Testis (tissue), 3 donors: ENCODE data around the gene FKBP1B. TPM values are rescaled to one million over a fixed set of nuclear protein-coding genes. Genes with fewer than 3 reads are reported as not detected.
"Not testable (repeated sequence)": the region's sequence is repeated elsewhere in the genome, so short reads cannot be mapped to it uniquely, and the experiment has no call there.

Source experiments
- DNase-seq: peaks from one replicate; pipeline ENCODE4 v3.0.0-alpha.2; 2019
- H3K27ac ChIP-seq, 2 donors: fragments of 200-600 bp; sonication (generic); one replicate each; pipeline ENCODE4 v1.5.1; 2019
- H3K27me3 ChIP-seq: fragments of 200-600 bp; sonication (generic); one replicate; pipeline ENCODE4 v1.5.1; 2019
- H3K36me3 ChIP-seq: fragments of 200-600 bp; sonication (generic); one replicate; pipeline ENCODE4 v1.5.1; 2017; ENCODE audit warnings: low read depth; ENCODE audit errors: missing control alignments
- H3K4me1 ChIP-seq: fragments of 200-600 bp; sonication (generic); one replicate; pipeline ENCODE4 v1.5.1; 2019
- H3K4me3 ChIP-seq, 2 donors: fragments of 200-600 bp; sonication (generic); one replicate each; pipeline ENCODE4 v1.5.1; 2017 to 2019
- H3K9me3 ChIP-seq: fragments of 200-600 bp; sonication (generic); one replicate; pipeline ENCODE4 v1.5.1; 2017
- CTCF ChIP-seq, 3 experiments: fragments of 450-650 bp in 2 of 3; fragments of 200-600 bp in 1 of 3; sonication (generic) in 1 of 3; IDR thresholded peaks; one replicate each; pipeline ENCODE4 v1.5.1; 2016 to 2019; ENCODE audit warnings: antibody characterized with exemption in 3 of 3, mild to moderate bottlenecking in 2 of 3, moderate library complexity in 1 of 3
- POLR2A ChIP-seq: fragments of 450-650 bp; IDR thresholded peaks from one replicate; pipeline ENCODE4 v1.6.1; 2017; ENCODE audit warnings: antibody characterized with exemption, mild to moderate bottlenecking, moderate library complexity
- WGBS, 2 donors: methylation state at CpG; one replicate each; pipeline ENCODE4 v1.1.5; 2018; 5-methylcytosine and 5-hydroxymethylcytosine counted together
- intact Hi-C: fragments of 100-400 bp; cut with DNase I; formaldehyde crosslinking; loops from one replicate; pipeline ENCODE4 v1.15.1; 2023; ENCODE audit warnings: low total_unique reads
- polyA plus RNA-seq: library from polyadenylated mRNA; stranded (reverse); fragments of 350-450 nt; fragmentation: Illumina TruSeq; extraction: RNeasy Lipid Tissue Mini Kit (QIAGEN cat#74804); gene quantifications from one replicate; pipeline ENCODE4 v1.2.3, GENCODE V29; 2014; ENCODE audit warnings: low read depth, low replicate concordance; ENCODE audit not compliant: insufficient read depth
- total RNA-seq, 2 donors: library from RNA; depleted of rRNA; stranded (reverse); fragments of >200 nt; gene quantifications; one replicate each; pipeline ENCODE4 v1.2.3, GENCODE V29; 2016

The FKBP1B gene
- total and polyA plus RNA-seq, 3 donors from 2014 or later, result 2.7 to 3.6 (median 3.0) TPM

- 87 to 88% methylated on average over 3 of the region's 3 CpGs for WGBS, 2 donors
- H3K9me3 ChIP-seq, result no peaks in the 10 kb centered on the region
- H3K27me3 ChIP-seq, result no peaks in the 10 kb centered on the region
Measured at GRCh38 chr2:24087032-24087431, 37.5 kb downstream of the FKBP1B start.

GRCh38 chr2:24088821-24089359 is 39.3 kb downstream of the FKBP1B start:
- H3K4me1 ChIP-seq, result peaks cover 7% of the 10 kb centered on the region
- 74 to 76% methylated on average over 2 of the region's 2 CpGs for WGBS, 2 donors
- no peak overlapping the region for H3K4me3 ChIP-seq
- H3K9me3 ChIP-seq, result no peaks in the 10 kb centered on the region
- H3K36me3 ChIP-seq, result no peaks in the 10 kb centered on the region
- no peaks in the 10 kb centered on the region for H3K27me3 ChIP-seq
- H3K27ac ChIP-seq, result no peak overlapping the region
- no peak for DNase-seq
- intact Hi-C loops, result no loop called here
- TF ChIP-seq CTCF (IDR thresholded peaks at IDR 0.05) (no peak), POLR2A (no peak)

More at GRCh38 chr2:24087032-24087431, 37.5 kb downstream of the FKBP1B start:
- Histone ChIP-seq H3K36me3 (no peaks in the 10 kb centered on the region), H3K4me3 (no peak overlapping the region), H3K27ac (no peak overlapping the region), H3K4me1 (peaks cover 10% of the 10 kb centered on the region)
- intact Hi-C loops, result no loop called here
- no peak for TF ChIP-seq CTCF (IDR thresholded peaks at IDR 0.05)
- DNase-seq, result no peak

DNA sequence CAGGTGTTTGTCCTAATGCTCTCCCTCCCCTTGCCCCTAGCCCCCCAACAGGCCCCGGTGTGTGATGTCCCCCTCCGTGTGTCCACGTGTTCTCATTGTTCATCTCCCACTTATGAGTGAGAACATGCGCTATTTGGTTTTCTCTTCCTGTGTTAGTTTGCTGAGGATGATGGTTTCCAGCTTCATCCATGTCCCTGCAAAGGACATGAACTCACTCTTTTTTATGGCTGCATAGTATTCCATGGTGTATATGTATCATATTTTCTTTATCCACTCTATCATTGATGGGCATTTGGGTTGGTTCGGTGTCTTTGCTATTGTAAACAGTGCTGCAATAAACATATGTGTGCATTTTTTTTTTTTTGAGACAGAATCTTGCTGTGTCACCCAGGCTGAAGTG is 43.7 kb downstream of the FKBP1B start:
- H3K27me3 ChIP-seq, H3K4me1 ChIP-seq, DNase-seq, H3K9me3 ChIP-seq, intact Hi-C loops, H3K27ac ChIP-seq, H3K4me3 ChIP-seq, H3K36me3 ChIP-seq: not testable (repeated sequence)
- 97 to 98% methylated on average over 5 of the region's 5 CpGs for WGBS, 2 donors

DNA sequence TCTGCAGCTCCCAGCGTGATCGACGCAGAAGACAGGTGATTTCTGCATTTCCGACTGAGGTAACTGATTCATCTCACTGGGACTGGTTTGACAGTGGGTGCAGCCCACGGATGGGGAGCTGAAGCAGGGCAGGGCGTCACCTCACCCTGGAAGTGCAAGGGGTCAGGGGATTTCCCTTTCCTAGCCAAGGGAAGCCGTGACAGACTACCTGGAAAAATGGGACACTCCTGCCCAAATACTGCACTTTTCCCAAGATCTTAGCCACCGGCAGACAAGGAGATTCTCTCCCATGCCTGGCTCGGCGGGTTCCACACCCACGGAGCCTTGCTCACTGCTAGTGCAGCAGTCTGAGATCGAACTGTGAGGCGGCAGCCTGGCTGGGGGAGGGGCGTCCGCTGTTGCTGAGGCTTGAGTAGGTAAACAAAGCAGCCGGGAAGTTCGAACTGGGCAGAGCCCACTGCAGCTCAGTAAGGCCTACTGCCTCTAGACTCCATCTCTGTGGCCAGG is 45.7 kb downstream of the FKBP1B start:
- H3K36me3 ChIP-seq, H3K4me3 ChIP-seq, H3K27ac ChIP-seq, H3K9me3 ChIP-seq, H3K4me1 ChIP-seq, DNase-seq, intact Hi-C loops, H3K27me3 ChIP-seq: not testable (repeated sequence)
- WGBS, 2 donors, result 84 to 89% methylated on average over 17 of the region's 17 CpGs

GRCh38 chr2:24100732-24101131 is 51.2 kb downstream of the FKBP1B start:
- H3K27me3 ChIP-seq, H3K9me3 ChIP-seq, intact Hi-C loops, H3K4me3 ChIP-seq, H3K27ac ChIP-seq, H3K36me3 ChIP-seq, H3K4me1 ChIP-seq, DNase-seq: not testable (repeated sequence)
- WGBS, 2 donors, result 89 to 92% methylated on average over 2 of the region's 2 CpGs

DNA sequence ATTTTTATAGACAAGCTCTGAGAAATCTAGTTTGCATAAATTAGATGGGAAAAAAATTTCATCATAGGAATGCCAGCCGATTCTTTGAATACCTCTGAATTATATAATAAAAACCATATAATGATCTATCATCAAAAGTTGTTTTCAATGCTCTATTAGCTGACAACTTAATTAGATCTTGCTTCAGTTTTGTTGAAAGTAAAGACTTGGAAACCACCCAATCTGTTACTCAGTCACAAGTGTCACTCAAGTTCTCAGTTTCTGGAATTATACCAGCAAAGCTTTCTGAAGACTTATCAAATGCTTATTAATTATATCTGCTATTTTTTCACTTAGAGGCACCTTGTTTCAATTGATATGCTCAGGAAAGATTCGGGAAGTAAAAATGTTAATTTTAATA is 52.5 kb downstream of the FKBP1B start:
- Histone ChIP-seq H3K9me3 (no peaks in the 10 kb centered on the region), H3K27ac (no peak overlapping the region), H3K36me3 (no peaks in the 10 kb centered on the region), H3K4me3 (no peak overlapping the region), H3K4me1 (no peaks in the 10 kb centered on the region), H3K27me3 (no peaks in the 10 kb centered on the region)
- WGBS, 2 donors, result 74 to 84% methylated on average over 2 of the region's 2 CpGs
- DNase-seq, result no peak
- intact Hi-C loops, result no loop called here
- TF ChIP-seq POLR2A (no peak), CTCF (IDR thresholded peaks at IDR 0.05) (no peak)
